GM08714 (cell line): Measurements from ENCODE around the gene ECPAS.
"Not testable (repeated sequence)": the region's sequence is repeated elsewhere in the genome, so short reads cannot be mapped to it uniquely, and the experiment has no call there.

Experiments
- H3K4me3 ChIP-seq: fragments of 200-500 bp; sonication (Bioruptor generic); 2 replicates; pipeline ENCODE4 v1.5.1; 2014; ENCODE audit warnings: mild to moderate bottlenecking, low read length, inconsistent platforms
- ZNF274 ChIP-seq: IDR thresholded peaks from 2 replicates; pipeline ENCODE4 v1.6.1; 2012; ENCODE audit warnings: mild to moderate bottlenecking, low read depth, low read length

The ECPAS gene

DNA sequence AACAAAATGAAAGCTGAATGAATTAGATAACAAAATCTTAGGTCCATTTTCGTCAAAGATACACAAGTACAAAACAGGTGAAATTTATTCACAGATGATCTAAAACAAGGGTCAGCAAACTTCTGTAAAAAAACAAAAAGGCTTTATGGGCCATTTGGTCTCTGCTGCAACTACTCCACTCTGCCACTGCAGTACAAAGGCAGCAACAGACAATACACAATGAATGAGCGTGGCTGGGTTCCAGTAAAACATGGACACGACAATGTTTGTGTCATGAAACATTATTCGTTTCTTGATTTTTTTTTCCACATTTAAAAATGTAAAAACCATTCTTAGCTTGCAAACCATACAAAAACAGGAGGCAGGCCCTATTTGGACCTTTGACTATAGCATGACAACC lies 71.9 kb downstream of the ECPAS start:
- no peak overlapping the region for H3K4me3 ChIP-seq
- no peak for TF ChIP-seq ZNF274

DNA sequence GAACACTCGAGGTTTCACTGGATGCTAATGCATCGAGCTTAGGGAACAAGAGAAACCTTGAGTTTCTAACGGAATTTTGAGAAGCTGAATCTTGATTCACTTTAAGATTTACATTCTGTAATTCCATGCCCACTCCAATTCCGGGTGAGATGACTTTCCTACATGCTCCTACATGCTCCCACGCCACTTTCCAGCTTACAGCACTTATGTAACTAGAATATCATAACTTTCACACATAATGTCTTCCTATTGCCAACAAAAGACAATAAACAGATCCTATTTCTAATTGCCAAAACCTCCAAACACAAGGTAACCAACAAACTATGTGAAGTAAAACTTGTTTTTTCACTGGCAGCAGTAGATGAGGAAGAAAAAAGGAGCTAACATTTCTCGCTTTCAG lies 72.9 kb downstream of the ECPAS start:
- H3K4me3 ChIP-seq, result no peak overlapping the region
- no peak for TF ChIP-seq ZNF274

DNA sequence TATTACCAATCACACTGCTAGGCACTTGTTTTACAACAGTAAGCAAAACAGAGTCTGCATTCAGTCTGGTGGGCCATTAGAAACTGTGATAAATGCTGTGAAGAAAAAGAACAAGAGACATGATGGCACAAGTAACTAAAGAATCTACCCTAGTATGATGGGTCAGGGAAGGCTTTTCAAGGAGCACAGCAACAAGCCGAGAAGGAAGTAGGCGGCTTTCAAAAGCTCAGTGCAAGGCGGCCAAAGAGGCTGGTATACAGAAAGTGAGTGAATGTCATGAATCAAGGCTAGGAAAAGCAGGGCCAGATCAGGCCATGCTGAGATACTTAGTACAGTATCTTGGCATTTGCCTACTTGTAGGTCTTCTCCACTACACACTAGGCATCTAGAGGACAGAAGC lies 76.4 kb downstream of the ECPAS start:
- no peak for TF ChIP-seq ZNF274

DNA sequence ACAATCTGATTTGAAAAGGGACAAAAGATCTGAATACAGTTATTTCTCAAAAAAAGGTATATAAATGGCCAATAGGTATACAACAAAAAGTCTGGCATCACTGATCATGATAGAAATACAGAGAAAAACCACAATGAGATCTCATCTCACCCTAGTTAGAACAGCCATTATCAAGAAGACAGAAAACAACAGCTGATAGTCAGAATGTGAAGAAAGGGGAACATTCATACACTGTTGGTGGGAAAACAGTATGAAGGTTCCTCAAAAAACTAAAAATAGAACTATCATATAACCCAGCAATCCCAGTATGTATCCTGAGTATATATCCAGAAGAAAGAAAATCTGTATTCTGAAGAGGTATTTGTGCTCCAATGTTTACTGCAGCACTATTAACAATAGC lies 78.5 kb downstream of the ECPAS start:
- no peak overlapping the region for H3K4me3 ChIP-seq
- TF ChIP-seq ZNF274, result no peak

More for the DNA sequence above, 76.4 kb downstream of the ECPAS start:
- no peak overlapping the region for H3K4me3 ChIP-seq

DNA sequence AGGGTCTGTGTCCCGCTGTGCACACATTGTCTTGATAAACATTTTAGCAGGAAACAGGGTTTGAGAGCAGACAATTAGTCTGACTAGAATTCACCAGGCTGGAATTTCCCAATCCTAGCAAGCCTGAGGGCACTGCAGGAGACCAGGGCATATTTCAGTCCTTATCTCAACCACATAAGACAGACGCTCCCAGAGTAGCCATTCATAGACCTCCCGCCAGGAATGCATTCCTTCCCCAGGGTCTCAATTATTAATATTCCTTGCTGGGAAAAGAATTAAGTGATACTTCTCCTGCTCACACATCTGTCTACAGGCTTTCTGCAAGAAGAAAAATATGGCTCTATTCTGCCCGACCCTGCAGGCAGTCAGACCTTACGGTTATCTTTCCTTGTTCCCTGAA lies 82.7 kb downstream of the ECPAS start:
- not testable (repeated sequence) for H3K4me3 ChIP-seq

DNA sequence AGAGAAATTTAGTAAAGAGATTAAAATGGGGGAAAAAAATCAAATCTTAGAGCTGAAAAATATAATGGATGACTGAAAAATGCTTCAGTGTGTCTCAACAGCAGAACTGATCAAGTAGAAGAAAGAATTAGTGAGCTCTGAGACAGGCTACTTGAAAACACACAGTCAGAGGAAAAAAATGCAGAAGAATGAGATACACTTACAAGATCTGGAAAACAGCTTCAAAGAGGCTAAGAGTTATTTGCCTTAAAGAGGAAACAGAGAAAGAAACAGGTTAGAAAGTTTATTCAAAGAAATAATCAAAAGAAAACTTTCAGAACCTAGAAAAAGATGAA lies 83.7 kb downstream of the ECPAS start:
- no peak overlapping the region for H3K4me3 ChIP-seq
- no peak for TF ChIP-seq ZNF274

DNA sequence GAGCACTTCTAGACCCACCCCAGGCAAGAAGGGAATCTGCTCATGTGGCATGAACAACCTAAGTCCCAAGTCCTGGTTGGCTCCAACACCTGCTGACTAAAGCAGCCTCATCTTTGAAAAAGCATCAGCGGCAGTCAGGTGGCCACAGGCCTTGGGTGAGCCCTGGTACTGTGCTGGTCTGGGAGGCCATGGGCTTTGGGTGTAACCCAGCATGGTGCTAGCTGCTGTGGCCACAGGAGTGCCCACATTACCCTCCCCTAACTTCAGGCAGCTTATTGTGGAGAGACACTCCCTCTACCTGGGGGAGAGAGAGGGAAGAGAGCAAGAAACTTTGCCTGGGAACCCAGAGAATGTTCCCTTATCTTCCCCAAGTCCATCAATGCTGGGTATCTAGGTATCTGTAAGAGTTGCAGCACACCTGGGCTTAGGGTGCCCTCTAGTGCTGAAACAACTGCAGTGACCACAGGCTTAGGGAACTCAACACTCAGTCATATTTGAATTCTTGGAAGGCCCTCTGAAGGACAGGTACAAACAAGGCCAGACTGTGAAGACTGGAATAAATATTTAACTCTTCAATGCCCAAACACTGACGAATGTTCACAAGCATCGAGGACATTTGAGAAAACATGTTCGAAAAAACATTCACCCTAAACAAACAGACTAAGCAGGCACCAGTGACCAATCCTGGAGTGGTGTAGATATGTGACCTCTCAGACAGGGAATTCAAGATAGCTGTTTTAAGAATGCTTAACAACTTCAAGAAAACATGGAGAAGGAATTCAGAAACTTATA lies 84.2 kb downstream of the ECPAS start:
- no peak for TF ChIP-seq ZNF274
- H3K4me3 ChIP-seq, result no peak overlapping the region

DNA sequence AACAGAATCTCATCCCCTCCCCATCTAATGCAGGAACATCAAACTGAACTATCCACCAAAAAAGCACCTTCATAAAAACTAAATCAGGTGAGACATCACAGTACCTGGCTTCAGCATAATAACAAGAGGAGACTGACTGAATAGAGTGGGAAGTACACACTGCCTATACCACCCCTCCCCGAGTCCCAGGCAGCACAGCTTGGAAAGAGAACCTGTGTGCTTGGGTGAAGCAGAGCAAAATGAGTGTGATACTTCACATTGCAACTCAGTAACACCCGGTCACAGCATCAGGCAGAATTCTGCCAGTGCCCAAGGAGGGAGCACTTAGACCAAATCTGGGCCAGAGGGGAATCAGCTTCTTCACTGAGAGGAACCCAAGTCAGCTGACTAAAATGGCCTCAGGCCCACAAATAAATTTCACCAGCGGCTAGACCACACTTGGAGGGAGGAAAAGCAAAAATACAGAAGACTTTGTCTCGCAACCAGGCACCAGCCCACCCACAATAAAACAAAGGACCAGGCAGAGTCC lies 84.9 kb downstream of the ECPAS start:
- H3K4me3 ChIP-seq, result no peak overlapping the region
- TF ChIP-seq ZNF274, result no peak

DNA sequence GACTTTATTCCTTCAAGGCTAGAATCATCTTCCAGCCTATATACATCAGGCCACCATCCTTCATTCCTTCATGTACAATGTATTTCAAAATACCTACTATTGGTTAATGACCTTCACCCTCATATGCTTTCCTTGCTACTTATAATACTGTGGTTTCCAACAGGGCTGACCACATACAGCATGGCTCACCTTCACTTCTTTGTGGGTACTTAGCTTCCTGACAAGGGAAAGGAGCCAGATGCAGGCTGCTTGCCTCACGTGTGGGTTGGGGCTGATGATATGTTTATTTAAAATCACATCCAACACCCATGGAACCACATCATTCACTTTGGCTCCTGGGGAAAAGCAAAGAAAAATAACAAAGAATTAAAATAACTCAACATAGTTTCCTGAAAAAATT lies 90.2 kb downstream of the ECPAS start:
- TF ChIP-seq ZNF274, result no peak
- no peak overlapping the region for H3K4me3 ChIP-seq

DNA sequence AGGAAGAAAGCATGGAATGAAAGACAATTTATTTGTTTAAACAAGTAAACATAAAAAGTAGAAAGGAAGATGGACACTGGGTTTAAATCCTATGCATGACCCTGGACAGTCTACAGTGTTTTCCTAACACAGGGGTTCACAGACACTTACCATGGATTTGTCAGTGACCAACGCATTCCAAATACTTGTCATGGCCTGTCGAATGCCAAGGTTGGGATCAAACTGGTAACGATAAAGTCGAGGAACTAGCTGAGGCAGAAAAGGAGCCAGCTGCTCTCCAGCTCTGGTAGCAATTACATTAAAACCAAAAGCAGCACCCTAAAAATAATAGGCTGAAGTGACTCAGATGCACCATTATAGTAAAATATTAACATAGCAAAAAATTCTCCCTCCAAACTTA lies 94.8 kb downstream of the ECPAS start:
- H3K4me3 ChIP-seq, result no peak overlapping the region
- TF ChIP-seq ZNF274, result no peak

DNA sequence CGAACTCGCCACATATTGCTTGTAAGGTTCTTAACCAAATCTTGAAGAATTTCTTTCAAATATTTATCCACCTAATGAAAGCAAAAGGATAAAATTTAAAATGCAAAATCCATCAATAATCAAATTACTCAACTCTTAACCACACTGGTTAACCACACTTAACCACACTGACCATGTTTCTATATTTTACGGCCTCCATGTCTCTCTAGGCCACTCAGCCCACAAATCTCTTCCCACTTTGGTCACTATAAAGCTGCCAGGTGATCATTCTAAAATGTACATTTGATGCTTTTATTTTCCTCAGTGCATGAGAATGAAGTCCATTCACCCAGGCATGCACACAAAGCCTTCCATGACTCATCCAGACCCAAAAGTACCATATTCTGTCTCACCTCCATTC lies 97.8 kb downstream of the ECPAS start:
- no peak for TF ChIP-seq ZNF274
- no peak overlapping the region for H3K4me3 ChIP-seq

DNA sequence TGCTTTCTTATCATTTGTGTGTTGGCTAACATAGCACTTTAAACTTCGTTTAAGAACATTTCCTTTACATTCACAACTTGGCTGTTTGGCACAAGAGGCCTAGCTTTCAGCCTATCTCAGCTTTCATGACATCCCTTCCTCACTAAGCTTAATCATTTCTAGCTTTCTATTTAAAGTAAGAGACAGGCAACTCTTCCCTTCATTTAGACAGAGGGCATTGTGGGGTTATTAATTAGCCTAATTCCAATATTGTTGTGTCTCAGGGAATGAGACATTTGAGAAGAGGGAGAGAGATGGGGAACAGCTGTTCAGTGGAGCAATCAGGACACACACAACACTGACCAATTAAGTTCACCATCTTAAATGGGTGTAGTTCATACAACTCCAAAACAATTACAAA lies 103.2 kb downstream of the ECPAS start:
- TF ChIP-seq ZNF274, result no peak
- no peak overlapping the region for H3K4me3 ChIP-seq

DNA sequence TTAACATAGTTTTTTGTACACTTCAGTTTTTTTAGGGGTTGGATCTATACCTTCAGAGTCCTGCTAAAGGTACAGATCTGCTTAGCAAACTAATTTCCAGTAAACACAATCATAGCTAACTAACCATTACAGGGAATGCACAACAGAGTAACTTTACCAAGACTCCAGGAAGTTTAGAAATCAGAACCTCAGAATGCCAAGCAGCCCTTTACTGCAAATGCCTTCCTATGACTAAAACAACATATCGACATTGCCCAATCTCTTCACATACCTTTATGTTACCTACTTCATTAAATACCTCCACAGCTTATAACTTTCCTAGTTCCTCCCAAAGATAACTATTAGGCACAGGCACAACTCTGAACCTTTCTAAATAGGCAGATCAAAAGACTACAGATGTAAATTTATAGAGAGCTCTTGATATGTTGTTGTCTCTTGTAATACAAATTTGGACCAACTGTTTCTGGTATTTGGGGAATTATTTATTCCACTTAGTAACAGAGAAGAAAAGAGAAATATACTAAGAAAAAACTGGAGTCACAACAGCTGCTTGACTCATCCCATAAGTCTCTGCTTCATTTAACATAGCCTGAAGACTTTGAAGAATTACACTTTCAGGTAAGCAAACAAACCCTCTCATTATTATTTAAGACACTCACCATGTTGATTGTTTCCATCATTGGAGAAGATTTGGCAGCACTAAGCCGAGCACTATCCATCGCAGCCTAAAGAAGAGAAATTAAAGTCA lies 108.2 kb downstream of the ECPAS start:
- no peak for TF ChIP-seq ZNF274
- no peak overlapping the region for H3K4me3 ChIP-seq

DNA sequence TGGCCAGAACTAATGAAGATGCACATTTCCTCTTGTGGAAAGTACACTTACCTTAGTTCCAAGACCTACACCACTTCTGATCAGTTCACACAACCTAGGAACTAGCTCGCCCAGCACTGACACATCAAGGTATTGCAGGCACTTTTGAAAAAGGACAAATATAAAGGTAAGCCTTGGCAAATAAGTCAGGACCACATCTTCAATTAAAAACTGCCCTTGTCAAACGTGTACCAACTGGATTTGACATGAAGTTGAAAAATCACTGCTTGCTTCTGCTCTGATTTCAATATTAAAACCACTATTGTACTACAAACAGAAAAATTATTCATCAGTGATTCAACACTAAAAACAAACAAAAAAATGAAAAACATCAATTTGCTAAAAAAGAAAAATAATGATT lies 109.1 kb downstream of the ECPAS start:
- H3K4me3 ChIP-seq, result no peak overlapping the region
- no peak for TF ChIP-seq ZNF274

DNA sequence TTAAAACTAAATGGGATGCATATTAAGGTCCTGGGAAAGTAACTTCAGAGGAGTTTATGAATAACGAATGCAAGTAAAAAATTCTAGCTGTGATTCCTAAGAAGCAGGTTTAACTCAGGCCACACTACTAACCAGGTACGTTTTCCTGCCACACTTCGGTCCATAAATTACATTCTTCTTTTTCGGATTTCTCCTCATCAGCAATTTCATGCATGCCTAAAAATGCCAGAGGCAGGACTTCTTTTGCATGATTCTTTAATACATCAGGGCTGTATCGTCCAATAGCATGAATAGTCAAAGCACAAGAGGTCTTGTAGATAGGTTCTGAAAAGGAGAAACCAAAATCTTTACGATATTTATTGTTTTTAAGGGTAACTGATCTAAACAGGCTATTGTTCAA lies 111.9 kb downstream of the ECPAS start:
- TF ChIP-seq ZNF274, result no peak
- no peak overlapping the region for H3K4me3 ChIP-seq
